ENCODE results near the gene PRKAG2. TPM values are rescaled to one million over a fixed set of nuclear protein-coding genes. Genes with fewer than 3 reads are reported as not detected.

The PRKAG2 gene
- total and polyA plus RNA-seq, 5 experiments from 2014 or later = 29.5 to 63.5 (median 34.1) TPM

GRCh38 chr7:151699147-151699927 lies 177.6 kb downstream of the PRKAG2 start:
- Mint-ChIP-seq H3K27ac (peak overlapping the region in 4 of 10 donors; percentile 11 to 66 (median 36)), H3K27me3 (no peaks in the 10 kb centered on the region), H3K4me3 (no peak overlapping the region), H3K9me3 (no peaks in the 10 kb centered on the region), H3K4me1 (peaks cover 21 to 58% (median 37%) of the 10 kb centered on the region in 4 donors), H3K36me3 (peaks cover 0 to 5% (median 3%) of the 10 kb centered on the region in 3 donors)
- no peak for DNase-seq
- no peak for ATAC-seq
- POLR2A ChIA-PET = interaction anchor here (1.3 kb wide), 1 partner anchor 18 kb away, joined by 3 read pairs; no protein-coding TSS in a partner anchor

GRCh38 chr7:151697942-151698341 lies 179.0 kb downstream of the PRKAG2 start:
- peaks cover 0 to 3% (median 2%) of the 10 kb centered on the region in 3 donors for H3K36me3 Mint-ChIP-seq
- H3K4me3 Mint-ChIP-seq = no peak overlapping the region
- peak overlapping the region in 1 of 10 donors; percentile 78 for H3K27ac Mint-ChIP-seq
- no peaks in the 10 kb centered on the region for H3K27me3 Mint-ChIP-seq
- peaks cover 22 to 57% (median 39%) of the 10 kb centered on the region in 4 donors for H3K4me1 Mint-ChIP-seq
- POLR2A ChIA-PET = interaction anchor here (1.3 kb wide), 1 partner anchor 17 kb away, joined by 3 read pairs; no protein-coding TSS in a partner anchor
- no peak for ATAC-seq
- no peaks in the 10 kb centered on the region for H3K9me3 Mint-ChIP-seq
- DNase-seq = no peak

GRCh38 chr7:151697515-151697895 lies 179.4 kb downstream of the PRKAG2 start:
- Mint-ChIP-seq H3K4me3 (no peak overlapping the region), H3K27ac (no peak overlapping the region), H3K27me3 (no peaks in the 10 kb centered on the region), H3K4me1 (peaks cover 22 to 57% (median 39%) of the 10 kb centered on the region in 4 donors), H3K36me3 (peaks cover 0 to 3% (median 2%) of the 10 kb centered on the region in 3 donors), H3K9me3 (no peaks in the 10 kb centered on the region)
- POLR2A ChIA-PET = no interaction called here
- DNase-seq (no peak), ATAC-seq (no peak)

- Mint-ChIP-seq H3K27ac (peak overlapping the region in 6 of 10 donors; percentile 14 to 81 (median 60)), H3K27me3 (no peaks in the 10 kb centered on the region), H3K4me1 (peaks cover 22 to 57% (median 38%) of the 10 kb centered on the region in 4 donors), H3K36me3 (peaks cover 0 to 2% (median 0%) of the 10 kb centered on the region in 3 donors), H3K9me3 (no peaks in the 10 kb centered on the region), H3K4me3 (peak overlapping the region in 1 of 10 donors; percentile 52)
- no peak for DNase-seq
- POLR2A ChIA-PET = no interaction called here
- ATAC-seq = no peak
These were observed 180.0 kb downstream of the PRKAG2 start for GRCh38 chr7:151696721-151697514.

- POLR2A ChIA-PET = no interaction called here
- DNase-seq (no peak), ATAC-seq (no peak)
- H3K27ac Mint-ChIP-seq = peak overlapping the region in 7 of 10 donors; percentile 53 to 81 (median 65)
- peak overlapping the region in 5 of 10 donors; percentile 2 to 46 (median 37) for H3K4me3 Mint-ChIP-seq
- peaks cover 0 to 5% (median 0%) of the 10 kb centered on the region in 3 donors for H3K36me3 Mint-ChIP-seq
- H3K9me3 Mint-ChIP-seq = no peaks in the 10 kb centered on the region
- H3K27me3 Mint-ChIP-seq = no peaks in the 10 kb centered on the region
- peaks cover 22 to 53% (median 36%) of the 10 kb centered on the region in 4 donors for H3K4me1 Mint-ChIP-seq
These were observed 180.9 kb downstream of the PRKAG2 start for GRCh38 chr7:151695951-151696541.

- POLR2A ChIA-PET = no interaction called here
- ATAC-seq (peak; percentile 30 to 70), DNase-seq (peak in 1 of 10 donors; percentile 8)
- H3K27me3 Mint-ChIP-seq = no peaks in the 10 kb centered on the region
- H3K4me1 Mint-ChIP-seq = peaks cover 22 to 48% (median 35%) of the 10 kb centered on the region in 4 donors
- H3K9me3 Mint-ChIP-seq = no peaks in the 10 kb centered on the region
- H3K4me3 Mint-ChIP-seq = peak overlapping the region in 8 of 10 donors; percentile 15 to 70 (median 34)
- peak overlapping the region in 7 of 10 donors; percentile 8 to 80 (median 61) for H3K27ac Mint-ChIP-seq
- H3K36me3 Mint-ChIP-seq = peaks cover 0 to 5% (median 0%) of the 10 kb centered on the region in 3 donors
These were observed 181.9 kb downstream of the PRKAG2 start for GRCh38 chr7:151694828-151695580.

GRCh38 chr7:151694441-151694827 lies 182.5 kb downstream of the PRKAG2 start:
- POLR2A ChIA-PET = no interaction called here
- H3K4me1 Mint-ChIP-seq = peaks cover 22 to 43% (median 32%) of the 10 kb centered on the region in 4 donors
- DNase-seq (no peak), ATAC-seq (no peak)
- peak overlapping the region in 5 of 10 donors; percentile 8 to 58 (median 29) for H3K27ac Mint-ChIP-seq
- H3K9me3 Mint-ChIP-seq = no peaks in the 10 kb centered on the region
- no peaks in the 10 kb centered on the region for H3K27me3 Mint-ChIP-seq
- H3K4me3 Mint-ChIP-seq = no peak overlapping the region
- H3K36me3 Mint-ChIP-seq = peaks cover 0 to 4% (median 0%) of the 10 kb centered on the region in 3 donors

GRCh38 chr7:151693140-151693539 lies 183.8 kb downstream of the PRKAG2 start:
- H3K9me3 Mint-ChIP-seq = no peaks in the 10 kb centered on the region
- peaks cover 18 to 34% (median 26%) of the 10 kb centered on the region in 4 donors for H3K4me1 Mint-ChIP-seq
- no peak overlapping the region for H3K27ac Mint-ChIP-seq
- no peak for ATAC-seq
- H3K4me3 Mint-ChIP-seq = no peak overlapping the region
- peaks cover 0 to 2% (median 0%) of the 10 kb centered on the region in 3 donors for H3K36me3 Mint-ChIP-seq
- DNase-seq = no peak
- no peaks in the 10 kb centered on the region for H3K27me3 Mint-ChIP-seq
- POLR2A ChIA-PET = no interaction called here

DNA sequence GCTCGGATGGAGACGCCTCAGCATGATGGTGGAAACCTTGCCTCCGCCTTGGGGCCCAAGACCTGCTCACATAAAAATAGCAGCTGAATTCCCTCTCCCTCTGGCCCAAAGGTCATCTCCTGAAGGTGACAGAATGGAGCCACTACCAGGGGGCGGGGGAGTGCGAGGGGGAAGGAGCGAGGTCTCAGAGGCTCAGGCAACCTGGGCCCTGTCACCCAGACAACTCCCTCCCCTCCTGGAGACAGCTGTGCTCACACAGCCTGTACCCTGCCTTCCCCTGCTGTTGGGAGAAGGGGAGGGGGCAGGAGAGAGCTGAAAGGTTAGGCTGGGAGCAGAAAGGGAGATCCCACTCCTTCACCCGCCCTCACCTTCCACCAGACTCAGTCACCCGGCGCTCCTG lies 184.2 kb downstream of the PRKAG2 start:
- H3K27me3 Mint-ChIP-seq = no peaks in the 10 kb centered on the region
- H3K4me1 Mint-ChIP-seq = peaks cover 18 to 34% (median 25%) of the 10 kb centered on the region in 4 donors
- H3K9me3 Mint-ChIP-seq = no peaks in the 10 kb centered on the region
- POLR2A ChIA-PET = interaction anchor here (0.8 kb wide), 1 partner anchor 8 kb away, joined by 3 read pairs; no protein-coding TSS in a partner anchor
- no peak for DNase-seq
- no peak overlapping the region for H3K4me3 Mint-ChIP-seq
- no peak overlapping the region for H3K27ac Mint-ChIP-seq
- ATAC-seq = no peak
- peaks cover 0 to 2% (median 0%) of the 10 kb centered on the region in 3 donors for H3K36me3 Mint-ChIP-seq

DNA sequence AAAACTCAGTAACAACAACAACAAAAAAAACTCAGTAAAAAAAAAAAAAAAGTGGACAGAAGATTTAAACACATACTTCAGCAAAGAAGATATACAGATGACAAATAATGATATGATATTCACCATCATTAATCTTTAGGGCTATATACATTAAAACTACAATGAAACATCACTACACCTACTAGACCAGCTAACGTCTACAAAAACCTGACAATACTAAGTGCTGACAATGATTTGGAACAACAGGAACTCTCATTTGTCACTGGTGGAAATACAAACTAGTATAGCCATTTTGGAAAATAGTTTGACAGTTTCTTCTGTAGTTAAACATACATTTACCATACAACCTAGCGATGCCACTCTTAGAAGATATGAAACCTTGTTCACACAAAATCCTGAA lies 185.5 kb downstream of the PRKAG2 start:
- DNase-seq = no peak
- H3K27me3 Mint-ChIP-seq = no peaks in the 10 kb centered on the region
- no peak overlapping the region for H3K4me3 Mint-ChIP-seq
- H3K9me3 Mint-ChIP-seq = no peaks in the 10 kb centered on the region
- H3K4me1 Mint-ChIP-seq = peaks cover 14 to 23% (median 20%) of the 10 kb centered on the region in 4 donors
- H3K27ac Mint-ChIP-seq = peak overlapping the region in 1 of 10 donors; percentile 7
- peaks cover 0 to 2% (median 0%) of the 10 kb centered on the region in 3 donors for H3K36me3 Mint-ChIP-seq
- no peak for ATAC-seq
- POLR2A ChIA-PET = no interaction called here

- Mint-ChIP-seq H3K27me3 (no peaks in the 10 kb centered on the region), H3K9me3 (no peaks in the 10 kb centered on the region), H3K4me3 (no peak overlapping the region), H3K27ac (no peak overlapping the region), H3K36me3 (peaks cover 0 to 2% (median 0%) of the 10 kb centered on the region in 3 donors), H3K4me1 (peaks cover 10 to 15% (median 13%) of the 10 kb centered on the region in 4 donors)
- ATAC-seq = no peak
- POLR2A ChIA-PET = no interaction called here
- no peak for DNase-seq
These were observed 186.3 kb downstream of the PRKAG2 start for GRCh38 chr7:151690606-151691005.
